ENCODE results near the gene BCR.

The BCR gene

DNA sequence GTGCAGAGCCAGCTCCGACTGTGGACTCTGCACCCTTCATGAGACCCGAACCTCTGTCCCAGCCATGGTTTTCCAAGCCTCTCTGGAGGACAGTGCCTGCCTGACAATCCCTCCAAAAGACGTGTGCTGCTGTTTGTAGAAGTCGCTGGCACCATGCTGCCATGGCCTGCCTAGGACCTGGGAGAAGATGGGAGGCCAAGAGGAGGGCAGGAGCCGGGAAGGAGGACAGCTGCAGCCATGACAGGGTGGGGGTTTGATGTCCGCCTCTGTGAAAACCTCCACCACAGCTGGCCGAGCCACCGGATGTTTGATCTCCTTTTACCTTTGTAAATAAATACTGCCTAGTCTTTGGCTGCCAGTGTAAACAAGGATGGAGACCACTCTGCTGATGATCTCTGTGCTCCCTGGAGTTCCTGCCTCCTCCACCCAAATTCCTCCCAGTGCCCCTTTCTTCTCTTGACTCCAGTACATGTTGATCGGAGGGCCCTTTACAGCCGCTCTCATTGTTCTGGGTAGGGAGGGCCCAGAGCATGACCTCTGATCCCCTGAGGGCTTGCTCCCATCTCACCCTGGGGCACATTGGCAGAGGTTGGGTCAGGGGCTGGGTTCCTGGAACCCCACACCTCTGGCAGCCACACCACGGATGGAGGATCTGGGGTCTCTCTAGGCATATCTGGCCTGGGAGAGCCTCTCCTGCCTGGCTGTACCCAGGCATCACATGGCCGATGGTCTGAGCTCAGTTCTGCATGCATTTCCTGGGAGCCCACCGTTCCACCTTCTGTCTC, 66.9 kb downstream of the BCR start:
- Histone ChIP-seq H3K4me3 (ENCODE audit: low read length) (no peak overlapping the region), H3K9me3 (ENCODE audit: insufficient read depth, low read depth, low read length) (no peaks in the 10 kb centered on the region), H3K27me3 (ENCODE audit: insufficient read depth, low read length) (no peaks in the 10 kb centered on the region), H3K27ac (ENCODE audit: low read length) (no peak overlapping the region), H3K36me3 (ENCODE audit: insufficient read depth, low read depth, low read length) (no peaks in the 10 kb centered on the region), H3K4me1 (ENCODE audit: insufficient read depth, low read length) (peaks cover 50% of the 10 kb centered on the region), H3K9ac (ENCODE audit: low read depth, low read length) (no peak overlapping the region)

DNA sequence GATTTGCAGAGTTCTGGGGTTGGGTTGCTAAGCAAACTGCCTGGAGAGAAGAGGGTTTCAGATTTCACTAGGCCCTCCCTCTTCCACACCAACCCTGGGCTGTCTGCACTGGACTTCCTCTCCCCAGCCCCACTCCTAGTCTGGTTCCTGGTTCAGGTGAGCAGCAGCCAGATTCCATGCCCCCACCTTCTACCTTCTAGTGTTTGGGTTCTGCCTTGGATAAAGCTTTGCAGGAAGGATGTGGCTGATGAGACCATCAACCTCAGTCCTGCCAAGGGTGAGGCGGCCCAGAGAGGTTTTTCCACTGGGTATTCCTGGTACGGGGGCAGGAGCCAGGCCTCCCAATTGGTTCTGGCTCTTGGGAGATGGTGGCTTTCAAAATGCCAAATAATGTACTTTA, 68.3 kb downstream of the BCR start:
- Histone ChIP-seq H3K9ac (ENCODE audit: low read depth, low read length) (peak overlapping the region; percentile 33; the same call in 1 of the 2 replicates), H3K4me3 (ENCODE audit: low read length) (no peak overlapping the region), H3K4me1 (ENCODE audit: insufficient read depth, low read length) (peaks cover 55% of the 10 kb centered on the region), H3K27ac (ENCODE audit: low read length) (no peak overlapping the region), H3K36me3 (ENCODE audit: insufficient read depth, low read depth, low read length) (peaks cover 3% of the 10 kb centered on the region), H3K27me3 (ENCODE audit: insufficient read depth, low read length) (no peaks in the 10 kb centered on the region), H3K9me3 (ENCODE audit: insufficient read depth, low read depth, low read length) (no peaks in the 10 kb centered on the region)

DNA sequence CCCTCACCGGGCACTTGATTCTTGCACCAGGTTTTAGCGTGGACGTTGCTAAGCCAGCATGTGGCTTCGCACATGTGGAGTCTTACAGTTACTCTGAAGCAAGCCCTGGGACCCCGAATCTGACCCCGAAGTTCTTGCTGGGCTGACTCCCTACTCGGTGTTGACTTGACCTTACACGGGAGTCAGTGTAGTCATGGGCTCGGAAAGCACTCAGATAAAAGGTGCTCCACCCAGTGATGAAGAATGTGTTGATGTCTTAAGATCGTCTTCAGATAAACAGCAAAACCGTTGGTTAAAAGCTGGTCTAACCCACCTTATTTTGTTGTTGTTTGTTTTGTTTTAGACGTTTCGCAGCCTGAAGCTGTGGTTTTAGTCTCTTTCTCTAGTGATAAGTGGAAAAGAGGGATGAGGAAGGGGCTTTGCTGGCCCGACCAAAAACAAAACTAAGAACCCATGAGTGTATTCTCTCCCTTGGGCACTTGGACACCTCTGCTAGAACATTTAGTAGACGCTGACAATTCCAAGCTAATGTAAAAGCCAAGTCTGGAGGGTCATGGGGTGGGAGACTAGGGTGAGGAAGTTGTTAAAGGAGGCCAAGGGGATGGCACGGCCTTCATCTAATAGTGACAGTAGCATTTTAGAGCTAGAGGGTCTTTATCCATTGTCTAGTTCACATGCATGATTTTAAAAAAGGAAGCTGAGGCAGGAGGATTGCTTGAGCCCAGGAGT, 69.9 kb downstream of the BCR start:
- no peak overlapping the region for H3K9ac ChIP-seq (ENCODE audit: low read depth, low read length)
- peaks cover 39% of the 10 kb centered on the region; the same call in 1 of the 2 replicates for H3K4me1 ChIP-seq (ENCODE audit: insufficient read depth, low read length)
- no peaks in the 10 kb centered on the region for H3K9me3 ChIP-seq (ENCODE audit: insufficient read depth, low read depth, low read length)
- H3K36me3 ChIP-seq (ENCODE audit: insufficient read depth, low read depth, low read length), result peaks cover 19% of the 10 kb centered on the region
- no peaks in the 10 kb centered on the region for H3K27me3 ChIP-seq (ENCODE audit: insufficient read depth, low read length)
- no peak overlapping the region for H3K27ac ChIP-seq (ENCODE audit: low read length)
- H3K4me3 ChIP-seq (ENCODE audit: low read length), result no peak overlapping the region

DNA sequence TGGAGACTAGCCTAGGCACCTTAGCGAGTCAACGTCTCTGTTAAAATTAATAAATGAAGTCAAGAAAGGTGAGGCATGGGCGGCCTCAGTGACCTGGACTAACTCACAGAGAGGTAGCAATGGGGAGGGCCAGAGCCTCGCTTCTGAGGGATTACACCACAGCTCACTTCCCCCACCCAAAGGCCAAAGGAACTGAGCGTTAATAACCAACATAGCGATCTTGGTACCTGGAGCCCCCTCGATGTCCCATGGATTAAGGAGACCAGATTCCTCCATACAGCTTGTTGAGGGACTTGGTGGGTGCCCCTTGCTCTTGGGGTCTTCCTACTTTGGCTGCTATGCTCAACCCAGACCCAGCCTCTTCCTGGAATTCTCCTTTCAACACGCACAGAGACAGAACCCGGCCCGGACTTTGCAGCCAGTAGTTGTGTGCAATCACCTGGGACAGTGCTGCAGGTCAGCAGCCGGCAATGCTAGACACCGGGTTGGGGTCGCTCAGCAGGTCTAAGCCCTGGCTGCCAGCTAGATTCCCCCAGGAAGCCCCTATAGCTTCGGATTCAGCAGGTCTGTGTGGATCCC, 70.6 kb downstream of the BCR start:
- Histone ChIP-seq H3K27ac (ENCODE audit: low read length) (peak overlapping the region; percentile 7), H3K4me3 (ENCODE audit: low read length) (no peak overlapping the region), H3K36me3 (ENCODE audit: insufficient read depth, low read depth, low read length) (peaks cover 26% of the 10 kb centered on the region), H3K9me3 (ENCODE audit: insufficient read depth, low read depth, low read length) (no peaks in the 10 kb centered on the region), H3K4me1 (ENCODE audit: insufficient read depth, low read length) (peaks cover 38% of the 10 kb centered on the region; the same call in 1 of the 2 replicates), H3K27me3 (ENCODE audit: insufficient read depth, low read length) (no peaks in the 10 kb centered on the region), H3K9ac (ENCODE audit: low read depth, low read length) (no peak overlapping the region)

DNA sequence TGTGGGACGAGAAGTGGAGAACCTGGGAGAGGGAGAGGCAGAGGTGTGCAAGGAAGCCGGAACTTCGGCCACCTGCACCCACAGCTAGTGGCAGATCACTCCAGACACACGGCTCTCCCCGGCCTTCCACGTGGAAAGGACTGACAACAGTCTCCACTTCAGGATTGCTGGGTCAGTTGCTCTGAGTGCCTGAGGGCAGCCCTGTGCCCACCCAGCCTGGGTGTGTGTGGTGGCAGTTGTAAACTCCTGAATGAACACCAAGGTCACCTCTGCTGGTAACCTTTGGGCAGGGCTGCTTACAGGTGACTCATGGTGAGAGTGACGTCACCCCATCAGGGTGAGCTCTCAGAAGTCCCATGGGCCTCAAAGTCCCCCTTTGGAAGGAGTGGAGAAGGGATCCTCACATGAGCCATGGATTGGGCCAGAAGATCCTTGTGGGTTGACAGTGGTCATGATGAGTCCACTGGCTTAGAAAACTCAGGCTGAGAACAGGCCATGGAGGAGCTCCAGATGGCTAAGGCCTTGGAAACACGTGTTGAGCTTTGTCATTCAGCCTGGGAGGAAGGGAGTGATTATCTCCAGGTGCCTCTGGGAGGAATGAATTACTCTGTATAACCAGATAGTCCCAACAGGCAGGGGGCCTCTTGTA, 71.3 kb downstream of the BCR start:
- Histone ChIP-seq H3K9me3 (ENCODE audit: insufficient read depth, low read depth, low read length) (no peaks in the 10 kb centered on the region), H3K27ac (ENCODE audit: low read length) (peak overlapping the region; percentile 7), H3K4me1 (ENCODE audit: insufficient read depth, low read length) (peaks cover 38% of the 10 kb centered on the region; the same call in 1 of the 2 replicates), H3K36me3 (ENCODE audit: insufficient read depth, low read depth, low read length) (peaks cover 33% of the 10 kb centered on the region), H3K9ac (ENCODE audit: low read depth, low read length) (no peak overlapping the region), H3K27me3 (ENCODE audit: insufficient read depth, low read length) (no peaks in the 10 kb centered on the region), H3K4me3 (ENCODE audit: low read length) (no peak overlapping the region)

DNA sequence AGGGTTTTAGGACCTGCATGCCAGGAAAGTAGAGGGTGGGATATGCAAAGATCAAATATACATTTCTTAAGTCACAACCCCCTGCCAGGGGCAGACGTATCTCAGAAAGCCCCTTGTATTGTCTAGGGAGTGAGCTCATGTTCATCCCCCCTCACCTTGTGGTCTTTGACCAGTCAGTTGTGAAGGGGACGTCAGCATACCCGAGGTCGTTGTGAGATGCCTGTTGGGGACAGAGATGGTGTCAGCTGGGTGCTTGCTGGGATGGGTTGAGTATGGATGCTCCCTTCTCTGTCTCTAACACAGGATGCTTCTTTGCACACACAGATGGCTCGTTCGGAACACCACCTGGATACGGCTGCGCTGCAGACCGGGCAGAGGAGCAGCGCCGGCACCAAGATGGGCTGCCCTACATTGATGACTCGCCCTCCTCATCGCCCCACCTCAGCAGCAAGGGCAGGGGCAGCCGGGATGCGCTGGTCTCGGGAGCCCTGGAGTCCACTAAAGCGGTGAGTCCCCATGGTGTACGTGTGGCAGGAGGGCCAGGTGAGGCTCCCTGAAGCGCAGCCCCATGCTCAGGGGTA, 73.3 kb downstream of the BCR start:
- H3K4me1 ChIP-seq (ENCODE audit: insufficient read depth, low read length), result peaks cover 34% of the 10 kb centered on the region; the same call in 1 of the 2 replicates
- no peaks in the 10 kb centered on the region for H3K27me3 ChIP-seq (ENCODE audit: insufficient read depth, low read length)
- no peak overlapping the region for H3K4me3 ChIP-seq (ENCODE audit: low read length)
- H3K9ac ChIP-seq (ENCODE audit: low read depth, low read length), result no peak overlapping the region
- H3K9me3 ChIP-seq (ENCODE audit: insufficient read depth, low read depth, low read length), result no peaks in the 10 kb centered on the region
- H3K36me3 ChIP-seq (ENCODE audit: insufficient read depth, low read depth, low read length), result peaks cover 49% of the 10 kb centered on the region
- H3K27ac ChIP-seq (ENCODE audit: low read length), result no peak overlapping the region

DNA sequence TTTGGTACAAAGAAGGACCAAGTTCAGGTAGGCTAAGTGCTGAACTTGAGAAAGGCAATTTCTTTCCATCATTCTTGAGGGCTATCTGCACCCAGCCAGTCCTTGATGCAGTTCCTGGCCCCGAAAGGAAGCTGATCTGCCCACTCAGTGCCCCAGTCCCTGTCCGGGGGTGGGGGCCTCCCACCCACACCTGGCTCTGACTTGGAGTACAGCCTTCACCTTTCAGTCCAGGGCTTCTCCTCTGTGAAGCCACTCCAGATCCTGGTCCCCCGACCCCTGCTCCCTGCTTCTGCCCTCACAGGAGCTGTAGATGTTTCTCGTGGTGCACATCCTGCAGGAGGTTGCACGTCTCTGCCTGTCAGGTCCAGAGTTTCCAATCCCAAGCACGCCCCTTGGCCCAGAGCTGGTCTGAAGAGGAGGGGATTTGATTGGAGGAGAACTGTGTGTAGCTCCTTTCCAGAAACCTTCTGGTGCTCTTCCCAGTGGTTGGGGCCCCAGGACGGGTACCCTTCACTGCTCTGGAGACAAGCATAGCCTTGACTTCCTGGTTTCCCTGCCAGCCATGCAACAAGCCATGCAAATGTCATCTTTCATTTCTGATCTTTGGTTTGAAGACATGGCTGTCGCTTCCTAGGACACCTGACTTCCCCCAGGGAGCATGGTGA, 75.3 kb downstream of the BCR start:
- Histone ChIP-seq H3K4me3 (ENCODE audit: low read length) (no peak overlapping the region), H3K4me1 (ENCODE audit: insufficient read depth, low read length) (peaks cover 31% of the 10 kb centered on the region; the same call in 1 of the 2 replicates), H3K27ac (ENCODE audit: low read length) (no peak overlapping the region), H3K9me3 (ENCODE audit: insufficient read depth, low read depth, low read length) (no peaks in the 10 kb centered on the region), H3K9ac (ENCODE audit: low read depth, low read length) (no peak overlapping the region), H3K27me3 (ENCODE audit: insufficient read depth, low read length) (no peaks in the 10 kb centered on the region), H3K36me3 (ENCODE audit: insufficient read depth, low read depth, low read length) (peaks cover 52% of the 10 kb centered on the region)

DNA sequence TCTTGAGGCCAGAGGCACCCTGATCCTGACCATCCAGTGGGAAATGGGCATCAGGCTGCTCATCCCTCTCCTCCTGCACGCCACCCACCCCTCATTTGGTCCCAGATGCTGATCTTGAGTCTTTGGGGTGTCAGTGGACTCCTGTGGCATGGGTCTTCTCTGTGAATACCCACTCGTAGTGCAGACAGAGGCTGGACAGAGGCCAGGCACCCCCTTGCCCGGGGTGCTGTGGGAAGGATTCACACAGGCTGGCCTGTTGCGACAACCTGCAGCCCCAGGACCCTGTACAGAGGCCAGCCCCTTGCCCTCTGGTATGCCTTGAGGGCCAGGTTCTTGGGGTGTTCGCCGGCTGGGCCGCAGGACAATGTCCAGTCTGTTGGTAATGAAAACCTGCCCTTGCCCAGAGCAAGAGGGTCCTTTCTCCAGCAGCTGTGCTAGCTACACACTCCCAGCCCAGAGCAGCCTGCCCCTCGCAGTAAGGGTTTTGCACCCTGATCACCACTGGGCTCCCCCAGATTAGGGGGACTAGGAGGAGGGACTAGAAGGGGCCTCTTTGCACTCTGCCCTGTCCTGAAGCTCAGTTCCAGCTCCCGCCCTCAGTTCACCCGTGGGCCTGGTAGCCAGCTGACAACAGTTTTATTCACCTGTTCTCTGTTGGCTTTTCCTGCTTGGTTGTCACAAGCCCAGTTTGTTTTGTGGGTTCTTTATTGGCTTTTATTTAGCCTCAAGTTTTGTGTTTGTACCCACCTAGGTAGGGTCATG, 76.0 kb downstream of the BCR start:
- Histone ChIP-seq H3K36me3 (ENCODE audit: insufficient read depth, low read depth, low read length) (peaks cover 58% of the 10 kb centered on the region), H3K4me1 (ENCODE audit: insufficient read depth, low read length) (peaks cover 24% of the 10 kb centered on the region; the same call in 1 of the 2 replicates), H3K27me3 (ENCODE audit: insufficient read depth, low read length) (no peaks in the 10 kb centered on the region), H3K9me3 (ENCODE audit: insufficient read depth, low read depth, low read length) (no peaks in the 10 kb centered on the region), H3K9ac (ENCODE audit: low read depth, low read length) (no peak overlapping the region), H3K4me3 (ENCODE audit: low read length) (no peak overlapping the region), H3K27ac (ENCODE audit: low read length) (no peak overlapping the region)

DNA sequence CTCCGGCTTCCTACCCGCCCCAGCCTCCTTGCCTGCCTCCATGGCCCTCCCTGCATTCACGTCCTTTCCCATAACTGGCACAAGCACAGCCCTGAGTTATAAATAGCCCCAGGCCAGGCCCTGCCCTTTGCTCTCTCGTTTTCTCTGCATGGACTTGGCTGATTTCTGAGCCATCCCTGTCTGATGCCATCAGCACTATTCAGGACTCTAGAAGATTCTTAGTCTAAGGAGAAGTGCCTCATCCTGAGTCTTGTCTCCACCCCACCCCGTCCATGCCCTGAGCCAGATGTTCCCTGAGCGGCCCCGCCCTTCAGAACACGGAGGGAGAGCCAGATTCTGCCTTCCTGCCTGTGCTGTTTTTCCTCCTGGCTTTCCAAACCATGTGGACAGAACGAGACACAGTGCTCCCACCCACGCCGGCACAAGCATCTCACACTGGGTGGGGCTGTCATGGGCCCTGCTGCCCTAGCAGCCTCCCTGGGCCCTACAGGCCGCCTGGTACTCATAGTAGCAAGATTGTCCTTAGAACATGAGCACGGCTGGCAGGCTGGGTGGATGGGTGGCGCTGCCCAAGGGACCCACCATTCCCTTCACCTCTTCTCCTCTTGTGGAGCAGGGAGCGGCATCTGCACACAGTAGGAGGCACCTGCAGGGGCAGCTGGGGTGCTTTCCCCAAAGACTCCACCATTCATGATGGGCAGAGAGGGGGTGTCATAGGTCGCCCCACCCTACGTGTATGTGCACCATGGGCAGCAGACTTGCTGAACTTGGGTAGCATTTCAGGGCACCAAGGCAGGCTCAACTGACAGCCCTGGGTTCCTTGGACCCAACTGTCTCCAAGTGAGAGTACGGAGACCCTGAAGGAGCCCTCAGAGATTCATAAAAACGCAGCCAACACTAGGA, 76.9 kb downstream of the BCR start:
- Histone ChIP-seq H3K36me3 (ENCODE audit: insufficient read depth, low read depth, low read length) (peaks cover 66% of the 10 kb centered on the region), H3K4me1 (ENCODE audit: insufficient read depth, low read length) (peaks cover 16% of the 10 kb centered on the region; the same call in 1 of the 2 replicates), H3K4me3 (ENCODE audit: low read length) (no peak overlapping the region), H3K27me3 (ENCODE audit: insufficient read depth, low read length) (no peaks in the 10 kb centered on the region), H3K9ac (ENCODE audit: low read depth, low read length) (no peak overlapping the region), H3K27ac (ENCODE audit: low read length) (no peak overlapping the region), H3K9me3 (ENCODE audit: insufficient read depth, low read depth, low read length) (no peaks in the 10 kb centered on the region)
